Sciatic nerve (tissue), 2 donors: ENCODE results near the gene TMUB2. TPM values are rescaled to one million over a fixed set of nuclear protein-coding genes. Genes with fewer than 3 reads are reported as not detected.
A peak's percentile ranks its signal among the peaks of the same experiment; 100 is the strongest.

Source experiments
- ATAC-seq: fragments of 200-7000 bp; cut with Tn5 transposase; one replicate; pipeline ENCODE4 v1.9.1; 2020; ENCODE audit warnings: mild to moderate bottlenecking, moderate library complexity
- DNase-seq: peaks from one replicate; pipeline ENCODE4 v3.0.0-alpha.2; 2020; ENCODE audit warnings: low spot score
- intact Hi-C: fragments of 100-400 bp; cut with DNase I; formaldehyde crosslinking; loops from one replicate; pipeline ENCODE4 v1.14.2; 2022
- total RNA-seq: library from RNA; stranded (reverse); fragmentation: NEBNext Ultra II Directional; extraction: Animal tissue kit (Norgen Biotek cat#: 25700); gene quantifications from one replicate; pipeline ENCODE4 v1.2.1, GENCODE V29; 2021
- donor health status: DM: no; HTN: no; CAD: no.
- donor health status: DM: no; HTN: no; CAD: no.

Gene TMUB2
- total RNA-seq, 1 donor from 2014 or later: 33.0 TPM

DNA sequence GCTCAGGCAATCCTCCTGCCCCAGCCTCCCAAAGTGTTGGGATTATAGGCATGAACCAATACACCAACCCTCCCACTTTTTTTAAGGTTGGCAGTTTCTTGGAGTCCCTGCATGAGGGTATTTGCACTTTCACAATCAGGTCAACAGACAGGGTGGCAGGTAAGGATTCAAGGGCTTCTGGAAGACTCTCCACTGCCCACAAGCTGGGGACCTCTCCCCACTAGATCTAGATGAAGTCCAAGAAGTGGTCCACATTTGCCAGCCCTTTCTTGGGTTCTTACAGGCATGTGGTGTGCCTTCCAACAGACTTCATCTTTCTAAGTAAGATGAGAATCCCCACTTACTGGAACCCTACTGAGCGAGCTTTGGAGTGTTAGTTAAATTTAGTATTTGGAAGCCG is 12.3 kb upstream of the TMUB2 start:
- ATAC-seq (no peak), DNase-seq (no peak)
- intact Hi-C loops: no loop called here

GRCh38 chr17:44176257-44176656 is 10.5 kb upstream of the TMUB2 start:
- ATAC-seq: no peak
- intact Hi-C loops: no loop called here

DNA sequence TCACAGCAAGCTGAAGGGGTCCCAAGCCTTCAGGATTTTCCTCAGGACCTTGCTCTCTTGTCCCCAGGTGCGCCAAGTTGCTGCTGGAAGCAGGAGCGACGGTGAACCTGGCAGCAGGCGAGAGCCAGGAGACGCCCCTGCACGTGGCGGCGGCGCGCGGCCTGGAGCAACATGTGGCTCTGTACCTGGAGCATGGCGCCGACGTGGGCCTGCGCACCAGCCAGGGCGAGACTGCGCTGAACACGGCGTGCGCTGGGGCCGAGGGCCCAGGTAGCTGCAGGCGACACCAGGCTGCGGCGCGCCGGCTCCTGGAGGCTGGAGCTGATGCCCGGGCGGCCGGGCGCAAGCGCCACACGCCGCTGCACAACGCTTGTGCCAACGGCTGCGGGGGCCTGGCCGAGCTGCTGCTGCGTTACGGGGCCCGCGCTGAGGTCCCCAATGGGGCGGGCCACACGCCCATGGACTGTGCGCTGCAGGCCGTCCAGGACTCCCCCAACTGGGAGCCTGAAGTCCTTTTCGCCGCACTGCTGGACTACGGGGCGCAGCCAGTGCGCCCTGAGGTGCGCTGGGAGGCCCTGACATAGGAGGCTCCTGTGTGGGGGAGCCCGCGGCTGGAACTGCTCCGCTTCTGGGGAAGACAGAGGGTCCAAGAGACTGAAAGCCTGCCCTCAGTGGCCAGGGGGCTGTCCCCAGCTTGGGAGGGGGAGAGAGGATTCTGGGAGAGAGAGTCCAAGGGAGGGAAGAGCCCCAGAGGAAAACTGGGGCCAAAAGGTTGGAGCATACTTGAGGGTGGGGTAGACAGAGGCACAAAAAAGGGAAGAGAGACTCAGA is 9.9 kb upstream of the TMUB2 start:
- ATAC-seq: no peak
- intact Hi-C loops: no loop called here
- DNase-seq: no peak

More at GRCh38 chr17:44176257-44176656, 10.5 kb upstream of the TMUB2 start:
- no peak for DNase-seq

GRCh38 chr17:44177640-44178039 is 9.1 kb upstream of the TMUB2 start:
- intact Hi-C loops: no loop called here
- DNase-seq (no peak), ATAC-seq (no peak)

GRCh38 chr17:44178133-44178532 is 8.6 kb upstream of the TMUB2 start:
- DNase-seq: no peak
- no peak for ATAC-seq
- intact Hi-C loops: no loop called here

GRCh38 chr17:44183024-44183423 is 3.7 kb upstream of the TMUB2 start:
- no peak for ATAC-seq
- intact Hi-C loops: no loop called here

GRCh38 chr17:44184212-44184810 is 2.5 kb upstream of the TMUB2 start:
- intact Hi-C loops: no loop called here
- DNase-seq: no peak
- no peak for ATAC-seq

More at GRCh38 chr17:44183024-44183423, 3.7 kb upstream of the TMUB2 start:
- no peak for DNase-seq

GRCh38 chr17:44187131-44187899 is 543 bp downstream of the TMUB2 start:
- ATAC-seq (peak; percentile 84), DNase-seq (no peak)
- intact Hi-C loops: no loop called here

DNA sequence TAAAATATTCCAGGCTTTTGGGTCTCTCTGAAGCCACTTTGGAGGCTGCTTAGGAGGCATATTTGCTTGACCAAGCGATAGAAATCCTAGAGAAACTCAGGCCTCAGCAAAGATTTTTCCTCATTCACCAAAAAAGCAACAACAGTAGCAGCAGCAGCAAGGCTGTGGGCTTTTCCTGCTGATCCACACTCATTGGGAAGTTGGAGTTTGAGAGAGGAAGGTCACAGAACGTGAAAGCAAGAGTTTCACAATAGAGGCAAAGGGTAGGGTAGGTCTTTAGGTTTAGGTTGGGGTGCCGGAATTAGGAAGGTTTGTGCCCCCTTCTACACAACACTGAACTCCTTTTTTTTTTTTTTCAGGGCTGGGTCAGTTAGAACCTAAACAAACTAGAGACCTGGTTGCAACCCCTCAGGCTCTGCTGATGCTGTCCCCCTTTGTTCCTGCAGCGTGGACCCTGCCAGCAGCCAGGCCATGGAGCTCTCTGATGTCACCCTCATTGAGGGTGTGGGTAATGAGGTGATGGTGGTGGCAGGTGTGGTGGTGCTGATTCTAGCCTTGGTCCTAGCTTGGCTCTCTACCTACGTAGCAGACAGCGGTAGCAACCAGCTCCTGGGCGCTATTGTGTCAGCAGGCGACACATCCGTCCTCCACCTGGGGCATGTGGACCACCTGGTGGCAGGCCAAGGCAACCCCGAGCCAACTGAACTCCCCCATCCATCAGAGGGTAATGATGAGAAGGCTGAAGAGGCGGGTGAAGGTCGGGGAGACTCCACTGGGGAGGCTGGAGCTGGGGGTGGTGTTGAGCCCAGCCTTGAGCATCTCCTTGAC is 2.0 kb downstream of the TMUB2 start:
- intact Hi-C loops: no loop called here
- ATAC-seq (no peak), DNase-seq (no peak)

DNA sequence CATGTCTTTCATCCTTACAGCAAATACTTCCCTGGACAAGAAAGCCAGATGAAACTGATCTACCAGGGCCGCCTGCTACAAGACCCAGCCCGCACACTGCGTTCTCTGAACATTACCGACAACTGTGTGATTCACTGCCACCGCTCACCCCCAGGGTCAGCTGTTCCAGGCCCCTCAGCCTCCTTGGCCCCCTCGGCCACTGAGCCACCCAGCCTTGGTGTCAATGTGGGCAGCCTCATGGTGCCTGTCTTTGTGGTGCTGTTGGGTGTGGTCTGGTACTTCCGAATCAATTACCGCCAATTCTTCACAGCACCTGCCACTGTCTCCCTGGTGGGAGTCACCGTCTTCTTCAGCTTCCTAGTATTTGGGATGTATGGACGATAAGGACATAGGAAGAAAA is 3.7 kb downstream of the TMUB2 start:
- intact Hi-C loops: no loop called here
- ATAC-seq (no peak), DNase-seq (no peak)

DNA sequence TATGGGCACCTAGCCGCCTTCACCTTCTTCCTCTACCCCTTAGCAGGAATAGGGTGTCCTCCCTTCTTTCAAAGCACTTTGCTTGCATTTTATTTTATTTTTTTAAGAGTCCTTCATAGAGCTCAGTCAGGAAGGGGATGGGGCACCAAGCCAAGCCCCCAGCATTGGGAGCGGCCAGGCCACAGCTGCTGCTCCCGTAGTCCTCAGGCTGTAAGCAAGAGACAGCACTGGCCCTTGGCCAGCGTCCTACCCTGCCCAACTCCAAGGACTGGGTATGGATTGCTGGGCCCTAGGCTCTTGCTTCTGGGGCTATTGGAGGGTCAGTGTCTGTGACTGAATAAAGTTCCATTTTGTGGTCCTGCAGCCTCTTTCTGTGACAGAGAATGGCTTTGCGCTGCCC is 4.6 kb downstream of the TMUB2 start:
- intact Hi-C loops: no loop called here
- no peak for ATAC-seq
- DNase-seq: no peak

DNA sequence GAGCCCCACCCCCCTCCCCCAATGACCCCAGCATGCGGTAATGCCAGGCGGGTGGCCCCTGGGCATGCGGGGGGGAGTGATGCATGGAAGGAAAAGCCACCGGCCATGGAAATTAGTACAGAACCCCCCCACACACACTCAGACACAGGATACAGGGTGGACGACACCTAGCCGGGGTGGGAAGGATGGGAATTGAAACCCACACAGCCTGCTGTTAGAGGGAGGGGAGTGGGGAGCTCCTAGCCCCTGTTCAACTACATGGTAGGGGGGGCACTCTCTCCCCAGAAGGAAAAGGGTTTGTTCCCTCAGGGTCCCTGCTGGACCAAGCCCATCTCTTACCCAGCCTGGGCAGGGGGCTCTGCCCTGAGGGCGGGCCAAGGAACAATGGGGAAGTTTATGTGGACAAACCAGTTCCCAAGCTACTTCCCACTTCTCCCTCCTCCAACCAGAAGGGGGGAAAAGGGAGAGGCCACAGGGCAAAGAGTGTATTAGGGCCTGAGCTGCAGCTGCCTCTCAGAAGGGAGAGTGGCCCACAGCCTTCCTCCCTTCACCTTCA is 5.2 kb downstream of the TMUB2 start:
- DNase-seq: no peak
- no peak for ATAC-seq
- intact Hi-C loops: no loop called here

DNA sequence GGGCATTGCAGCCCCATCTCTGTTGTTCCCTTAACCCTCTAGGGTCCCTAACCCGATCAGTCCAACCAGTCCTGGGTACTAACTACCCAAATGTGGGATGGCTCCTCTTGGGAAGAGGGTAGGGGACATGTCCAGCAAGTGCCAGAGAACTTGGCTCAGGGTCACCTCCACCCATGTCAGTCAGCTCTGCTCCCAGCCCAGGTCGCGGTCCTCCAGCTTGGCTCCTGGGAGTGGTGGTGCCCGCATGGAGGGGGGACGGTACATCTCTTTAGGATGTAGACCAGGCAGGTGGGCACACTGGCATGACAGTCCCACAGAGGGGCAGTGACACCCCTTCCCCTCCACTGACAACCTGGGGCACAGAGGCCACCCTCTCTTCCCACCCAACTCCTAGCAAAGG is 6.0 kb downstream of the TMUB2 start:
- intact Hi-C loops: no loop called here
- DNase-seq (no peak), ATAC-seq (no peak)

DNA sequence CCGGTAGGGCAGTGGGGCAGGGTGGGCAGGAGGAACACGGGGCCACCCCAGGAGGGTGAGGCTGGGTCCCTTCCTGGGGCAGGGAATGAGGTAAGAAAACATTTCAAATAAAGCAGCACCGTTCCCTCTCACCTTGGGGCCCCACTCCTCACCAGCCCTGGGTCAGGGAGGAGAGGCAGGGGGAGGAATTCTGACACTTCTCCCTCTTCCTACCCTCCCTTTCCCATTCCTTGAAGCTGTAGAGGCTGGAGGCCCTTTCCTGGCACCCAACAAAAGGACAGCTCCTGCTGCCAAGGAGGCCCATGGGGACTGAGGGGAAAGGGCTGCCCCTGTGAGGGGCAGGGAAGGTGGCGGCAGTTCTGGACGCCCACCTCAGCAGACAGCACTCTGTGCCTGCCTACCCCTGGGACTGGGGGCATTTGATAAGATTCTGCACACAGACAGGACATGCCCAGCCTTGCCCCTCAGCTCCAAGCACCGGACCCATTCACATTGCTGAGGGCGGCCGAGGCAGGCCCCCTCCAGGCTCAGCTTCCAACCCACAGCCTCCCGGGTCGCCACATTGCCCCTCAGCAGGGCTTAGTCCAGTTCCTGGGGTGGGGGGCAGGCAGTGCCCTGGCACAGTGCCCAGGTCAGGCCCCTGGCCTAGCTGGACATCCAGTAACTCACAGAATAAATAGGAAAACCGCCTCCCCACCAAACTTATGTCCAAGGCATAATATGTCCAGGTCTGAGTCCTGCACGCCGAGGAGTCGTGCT is 6.7 kb downstream of the TMUB2 start:
- intact Hi-C loops: no loop called here
- DNase-seq (no peak), ATAC-seq (no peak)

DNA sequence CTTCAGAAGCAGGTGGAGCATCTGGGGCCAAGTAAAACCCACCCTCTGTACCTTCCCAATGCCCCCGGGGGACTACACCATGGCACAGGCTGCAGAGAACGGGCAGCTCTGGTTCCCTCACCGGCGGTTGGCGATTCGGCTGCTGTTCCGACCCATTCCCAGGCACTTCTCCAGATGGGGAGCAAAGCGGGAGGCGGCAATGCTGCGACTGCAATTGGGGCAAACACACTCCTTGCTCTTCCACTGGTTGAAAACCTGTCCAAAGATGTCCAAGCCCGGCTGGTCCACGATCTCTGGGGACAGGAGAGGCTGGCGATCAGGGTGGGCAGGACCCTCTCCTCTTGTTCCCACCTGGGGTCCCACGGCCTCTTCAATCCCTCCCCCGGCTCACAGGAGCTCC is 10.3 kb downstream of the TMUB2 start:
- intact Hi-C loops: no loop called here
- DNase-seq: no peak
- ATAC-seq: no peak

DNA sequence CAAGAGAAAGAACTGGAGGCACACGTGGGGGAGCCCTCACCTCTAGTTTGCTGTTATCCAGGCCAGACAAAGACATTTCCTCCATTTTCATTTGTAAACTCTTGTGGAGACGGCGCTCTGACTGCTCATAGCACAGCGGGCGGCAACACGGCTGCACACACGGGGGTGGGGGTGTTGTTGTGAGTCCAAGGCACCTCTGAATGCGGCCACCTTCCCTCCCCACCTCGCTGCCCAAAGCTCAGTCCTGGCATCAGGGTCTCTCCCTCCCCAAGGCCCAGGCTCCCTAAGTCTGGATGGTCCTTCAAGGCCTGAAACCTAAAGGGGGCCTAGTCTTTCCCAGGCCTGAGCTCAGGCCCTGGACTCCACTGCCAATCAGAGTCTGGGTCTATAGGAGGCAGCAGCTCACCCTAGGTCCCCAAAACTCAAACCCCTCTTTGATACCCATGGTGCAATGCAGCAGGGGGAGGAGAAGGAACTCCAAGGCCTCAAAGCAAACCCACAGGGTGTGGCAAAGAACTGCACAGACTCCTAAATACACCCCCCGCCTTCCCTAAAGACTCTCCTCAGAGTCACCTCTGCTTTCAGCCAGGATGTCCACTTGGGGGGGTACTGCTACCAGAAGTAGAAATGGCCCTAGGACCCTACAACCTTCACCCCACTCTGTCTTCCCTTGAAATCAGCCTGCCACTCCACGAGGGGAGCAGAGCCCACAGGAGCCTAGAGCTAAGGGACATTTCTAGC is 11.4 kb downstream of the TMUB2 start:
- ATAC-seq: peak; percentile 16
- intact Hi-C loops: no loop called here
- no peak for DNase-seq

DNA sequence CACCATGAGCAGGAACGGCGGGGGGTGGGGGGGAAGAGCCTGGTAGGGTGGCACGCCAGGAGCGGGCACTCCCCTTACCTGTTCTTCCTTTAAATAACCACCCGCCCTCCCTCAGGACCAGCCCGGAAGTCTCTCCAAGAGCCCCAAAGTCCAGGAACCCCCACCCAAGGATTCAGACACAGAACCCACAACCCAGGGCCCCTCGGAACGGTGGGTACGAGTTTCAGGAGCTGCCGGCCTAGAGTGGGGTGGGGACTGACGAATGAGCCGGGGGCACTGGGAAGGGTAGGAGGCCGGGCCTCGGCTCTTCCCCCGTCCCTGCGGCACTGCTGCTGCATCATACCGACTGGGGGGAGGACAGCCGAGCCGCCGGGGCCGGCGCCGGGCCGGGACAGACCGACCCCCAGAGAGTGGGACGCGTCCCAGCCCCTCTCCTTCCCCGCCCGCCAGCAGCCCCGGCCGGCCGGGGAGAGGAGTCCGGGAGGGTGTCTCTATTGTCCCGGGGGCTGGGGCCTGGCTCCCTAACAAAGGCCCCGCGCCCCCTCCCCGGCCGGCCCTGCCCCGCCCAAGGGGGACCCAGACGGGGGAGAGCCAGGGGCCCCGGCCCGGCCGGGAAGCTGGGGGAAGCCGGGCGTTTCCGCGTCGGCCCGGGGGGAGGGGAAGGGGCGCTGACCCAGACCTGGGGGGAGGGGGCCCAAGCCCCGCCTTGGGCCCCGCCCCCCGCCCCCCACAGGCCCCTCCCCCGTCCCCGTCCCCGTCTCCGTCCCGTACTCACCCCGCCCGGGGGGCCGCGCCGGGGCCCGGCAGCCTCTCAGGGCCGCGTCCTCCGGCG is 12.2 kb downstream of the TMUB2 start:
- intact Hi-C loops: no loop called here
- DNase-seq: peak; percentile 85

More for the DNA sequence above, 12.2 kb downstream of the TMUB2 start:
- peak; percentile 3 for ATAC-seq
